ENCODE data around the gene TRIM33.
A peak's percentile ranks its signal among the peaks of the same experiment; 100 is the strongest.

TRIM33 gene

DNA sequence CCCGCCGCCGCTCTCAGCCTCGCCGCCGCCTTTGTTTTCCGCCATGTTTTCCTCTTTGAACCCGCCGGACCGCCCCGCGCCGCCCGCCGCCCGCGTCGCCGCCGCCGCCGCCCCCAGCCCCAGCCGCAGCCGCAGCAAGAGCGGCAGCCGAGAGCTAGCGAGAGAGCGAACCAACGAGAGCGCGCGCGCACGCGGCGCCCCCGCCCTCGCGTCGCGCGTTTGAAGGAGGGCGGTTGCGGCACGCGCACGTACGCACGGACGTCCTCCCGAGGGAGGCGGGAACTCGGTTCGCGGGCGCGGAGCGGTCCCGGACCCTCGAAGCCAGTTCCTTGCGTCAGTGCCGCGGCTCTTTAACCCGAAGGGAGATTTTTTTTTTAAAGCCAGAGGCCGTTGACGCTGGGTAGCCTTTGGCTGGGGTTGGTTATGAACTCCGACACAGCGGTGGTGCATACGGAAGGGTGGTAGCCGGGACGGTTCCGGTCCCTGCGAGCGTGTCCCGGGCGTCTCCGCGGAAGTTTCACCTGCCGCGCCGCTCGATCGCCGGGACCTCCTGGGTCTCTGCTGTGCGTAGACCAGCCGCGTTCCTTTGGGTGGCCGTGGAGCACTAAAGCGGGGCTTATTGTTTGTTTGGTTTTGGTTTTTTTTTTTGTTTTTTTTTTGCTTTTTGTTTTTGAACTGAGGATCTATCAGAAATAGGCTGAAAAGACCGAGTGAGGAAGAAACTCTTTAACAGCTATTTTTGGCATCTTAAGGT lies at the start of gene TRIM33:
Gene TRIM33 (minus strand): TSS at position 172 of the 754 bp plus-strand sequence. CDS start 127 bp downstream, at position 45.
- FAIRE-seq (peak; percentile 83), DNase-seq (ENCODE audit: low spot score) (peak; percentile 97)

DNA sequence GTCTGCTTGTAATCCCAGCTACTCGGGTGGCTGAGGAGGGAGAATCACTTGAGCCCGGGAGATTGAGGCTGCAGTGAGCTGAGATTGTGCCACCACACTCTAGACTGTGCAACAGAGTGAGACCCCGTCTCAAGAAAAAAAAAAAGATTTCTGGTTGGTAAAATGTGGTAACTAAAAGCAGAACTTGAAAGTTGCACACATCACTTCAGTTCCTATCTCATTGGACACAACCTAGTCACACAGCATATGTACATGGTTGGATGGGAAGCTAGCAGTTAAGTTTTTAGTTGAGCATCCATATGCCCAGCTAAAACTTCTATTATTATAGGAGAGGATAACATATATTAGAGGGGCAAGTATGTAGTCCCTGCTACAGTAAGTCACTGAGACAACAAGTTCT lies 48.4 kb upstream of the TRIM33 start:
- DNase-seq (ENCODE audit: low spot score) (no peak), FAIRE-seq (no peak)

DNA sequence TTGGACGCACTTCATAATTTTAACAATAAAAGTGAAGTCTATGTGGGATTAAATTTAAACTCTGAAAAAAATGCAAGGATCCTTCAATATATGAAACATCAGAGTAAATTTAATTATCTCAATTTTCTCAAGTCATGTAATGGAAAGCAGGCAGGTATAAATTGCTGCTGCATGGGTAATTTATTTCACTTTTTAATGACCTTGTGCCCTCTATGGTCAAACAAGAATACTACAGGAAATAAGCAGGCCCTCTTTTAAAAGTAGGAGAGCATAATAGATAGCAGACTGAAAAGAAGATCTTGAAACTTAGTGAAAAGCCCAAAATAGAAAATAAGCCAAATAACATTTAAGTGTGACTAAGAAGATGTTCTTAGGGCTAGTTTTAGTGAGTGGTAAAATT lies 47.5 kb upstream of the TRIM33 start:
- FAIRE-seq = no peak
- DNase-seq (ENCODE audit: low spot score) = peak; percentile 16

DNA sequence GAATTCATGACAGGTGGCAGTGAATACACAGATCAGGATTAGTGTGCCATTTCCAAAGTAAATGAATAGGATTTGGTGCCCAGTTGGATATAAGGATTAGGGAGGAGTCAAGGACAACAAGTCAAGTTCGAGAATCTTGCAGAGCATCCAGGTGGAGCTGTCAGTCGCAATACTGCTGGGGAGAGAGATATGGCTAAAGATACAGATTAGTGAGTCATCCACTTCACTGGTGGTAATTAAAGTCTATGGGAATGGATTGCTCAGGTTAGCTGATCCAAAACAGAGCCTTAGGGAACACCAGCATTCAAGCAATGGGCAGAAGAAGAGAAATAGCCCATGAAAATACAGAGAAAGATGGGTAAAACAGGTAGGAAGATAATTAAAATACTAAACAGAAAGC lies 43.6 kb upstream of the TRIM33 start:
- FAIRE-seq (no peak), DNase-seq (ENCODE audit: low spot score) (no peak)

DNA sequence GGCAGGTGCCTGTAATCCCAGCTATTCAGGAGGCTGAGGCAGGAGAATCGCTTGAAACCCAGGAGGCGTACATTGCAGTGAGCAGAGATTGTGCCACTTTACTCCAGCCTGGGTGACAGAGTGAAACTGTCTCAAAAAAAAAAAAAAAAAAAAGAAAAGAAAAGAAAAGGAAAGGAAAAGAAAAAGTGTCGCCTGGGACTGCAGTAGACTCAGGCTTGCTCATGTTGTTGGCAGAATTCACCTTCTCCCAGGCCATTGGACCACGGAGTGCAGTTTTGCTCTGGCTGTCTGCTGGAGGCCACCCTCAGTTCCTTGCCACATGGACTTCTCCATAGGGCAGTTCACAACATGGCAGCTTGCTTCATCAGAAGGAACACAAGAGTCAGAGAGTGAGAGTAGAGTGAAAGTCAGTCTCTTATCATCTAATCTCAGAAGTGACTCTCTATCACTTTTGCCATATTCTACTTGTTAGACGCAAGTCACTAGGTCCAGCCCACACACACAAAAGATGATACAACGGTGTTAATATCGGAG lies 41.2 kb upstream of the TRIM33 start:
- no peak for FAIRE-seq
- no peak for DNase-seq (ENCODE audit: low spot score)

DNA sequence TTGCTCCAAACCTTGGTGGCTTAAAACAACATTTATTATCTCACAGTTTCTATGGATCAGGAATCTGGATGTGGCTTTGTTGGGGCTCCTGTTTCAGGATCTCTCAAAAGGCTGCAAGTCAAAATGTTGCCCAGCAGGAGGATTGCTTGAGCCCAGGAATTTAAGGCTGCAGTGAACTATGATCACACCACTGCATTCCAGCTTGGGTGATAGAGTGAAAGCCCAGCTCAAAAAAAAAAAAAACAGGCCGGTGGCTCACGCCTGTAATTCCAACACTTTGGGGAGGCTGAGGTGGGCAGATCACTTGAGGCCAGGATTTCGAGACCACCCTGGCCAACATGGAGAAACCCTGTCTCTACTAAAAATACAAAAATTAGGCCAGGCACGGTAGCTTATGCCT lies 40.4 kb upstream of the TRIM33 start:
- FAIRE-seq = no peak
- DNase-seq (ENCODE audit: low spot score) = no peak

DNA sequence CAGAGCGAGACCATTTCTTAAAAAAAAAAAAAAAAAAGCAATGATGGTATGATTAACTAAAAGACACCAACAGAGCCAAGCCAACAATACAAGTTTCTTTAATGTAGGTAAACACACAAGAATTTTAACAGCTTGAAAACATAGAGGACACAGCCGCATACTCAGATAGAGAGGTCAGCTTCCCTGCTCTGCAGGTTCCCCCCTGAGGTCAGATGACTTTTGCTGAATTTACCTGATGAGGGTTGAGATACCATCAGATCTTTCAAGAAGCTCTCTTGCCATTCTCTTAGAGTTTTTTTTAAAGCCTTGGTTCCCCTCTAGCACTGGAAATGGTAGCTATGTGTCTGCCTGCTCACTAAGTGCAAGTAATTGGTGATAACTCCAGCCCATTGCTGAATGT lies 39.3 kb upstream of the TRIM33 start:
- FAIRE-seq = no peak

DNA sequence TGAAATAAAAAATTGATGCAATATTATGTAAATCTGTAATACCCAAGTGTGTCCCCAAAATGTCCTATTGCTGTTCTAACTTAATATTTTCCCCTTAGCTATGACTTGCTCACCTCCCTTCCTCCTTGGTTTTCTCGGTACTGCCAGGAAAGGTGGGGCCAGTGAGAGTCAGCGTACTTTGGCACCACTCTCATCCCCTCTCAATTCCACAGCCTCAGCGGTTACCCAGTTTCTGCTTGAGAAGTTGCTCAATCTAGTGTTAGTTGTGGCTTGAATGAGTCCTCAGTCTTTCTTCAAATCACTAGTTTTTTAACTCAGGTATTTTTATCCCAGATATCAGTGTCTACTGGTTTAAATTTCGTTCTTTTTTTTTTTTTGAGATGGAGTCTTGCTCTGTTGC lies 38.1 kb upstream of the TRIM33 start:
- DNase-seq (ENCODE audit: low spot score) (no peak), FAIRE-seq (no peak)

More for the DNA sequence above, 39.3 kb upstream of the TRIM33 start:
- no peak for DNase-seq (ENCODE audit: low spot score)

DNA sequence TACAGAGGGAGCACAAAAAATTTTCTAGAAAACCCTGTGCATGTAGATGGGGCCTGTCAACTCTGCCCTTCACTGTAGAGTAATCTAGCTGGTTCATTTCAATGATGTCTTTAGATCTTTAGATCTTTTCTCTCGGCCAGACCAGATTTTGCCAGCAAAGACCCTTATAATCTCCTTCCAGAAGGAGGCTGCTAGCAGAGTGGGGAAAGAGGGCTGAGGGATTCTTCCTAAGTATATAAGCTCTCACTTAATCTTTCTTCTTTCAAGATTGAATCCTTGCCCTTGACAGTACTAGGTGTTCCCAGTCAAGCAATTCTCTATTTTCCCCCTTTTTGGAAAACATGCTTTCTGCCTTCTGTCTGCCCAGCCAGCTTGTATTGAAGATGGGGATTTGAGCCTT lies 36.1 kb upstream of the TRIM33 start:
- FAIRE-seq (no peak), DNase-seq (ENCODE audit: low spot score) (no peak)

DNA sequence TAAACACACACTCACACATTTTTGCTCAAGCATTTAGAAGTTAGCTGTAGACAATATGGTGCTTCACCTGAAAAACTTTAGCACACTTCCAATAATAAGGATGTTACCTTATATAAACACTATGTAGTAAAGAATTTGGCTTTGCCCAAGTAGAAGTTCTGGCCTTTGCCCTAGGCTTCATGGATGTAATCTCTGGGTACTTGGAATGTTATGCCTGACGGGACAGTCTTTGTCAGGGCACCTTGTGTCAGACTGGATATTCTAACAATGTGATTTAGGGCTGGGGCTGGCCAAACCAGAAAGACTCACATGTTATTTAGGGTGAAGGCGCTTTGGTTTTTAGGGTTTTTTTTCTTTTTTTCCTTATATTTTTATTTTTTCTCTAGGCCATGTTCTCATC lies 34.8 kb upstream of the TRIM33 start:
- DNase-seq (ENCODE audit: low spot score) (no peak), FAIRE-seq (no peak)

DNA sequence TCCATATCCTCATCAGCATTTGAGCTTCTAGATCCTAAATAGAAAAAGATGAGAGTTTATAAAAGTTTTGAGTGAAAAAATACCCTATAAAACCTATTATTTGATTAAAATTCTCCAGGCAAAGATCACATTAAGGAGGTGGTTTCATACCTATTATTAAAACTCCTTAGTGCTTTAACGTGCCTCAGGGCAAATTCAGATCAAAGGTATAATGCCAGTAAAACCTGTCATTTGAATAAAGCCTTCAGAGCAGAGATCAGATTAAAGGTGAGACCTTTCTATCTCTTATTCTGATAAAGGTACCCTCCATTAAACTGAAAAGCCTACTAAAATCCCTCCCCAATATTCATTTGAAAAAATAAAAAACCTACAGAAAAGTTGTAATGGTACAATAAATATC lies 34.3 kb upstream of the TRIM33 start:
- DNase-seq (ENCODE audit: low spot score) (no peak), FAIRE-seq (no peak)

DNA sequence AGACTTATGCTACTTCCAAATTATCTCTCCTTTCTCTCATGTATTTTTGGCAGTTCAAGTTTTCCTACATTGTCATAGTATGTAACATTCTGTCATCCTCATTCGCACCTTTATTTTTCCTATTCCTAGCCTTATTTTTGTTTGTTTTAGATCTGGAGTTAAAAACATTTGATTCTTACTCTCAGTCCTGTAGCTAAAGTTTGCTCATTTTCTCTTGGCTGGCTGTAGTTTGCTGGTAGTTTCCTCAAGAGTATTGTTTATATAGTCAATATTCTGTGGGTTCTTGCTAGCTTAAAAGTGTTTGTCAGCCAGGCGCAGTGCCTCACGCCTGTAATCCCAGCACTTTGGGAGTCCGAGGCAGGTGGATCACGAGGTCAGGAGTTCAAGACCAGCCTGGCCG lies 29.8 kb upstream of the TRIM33 start:
- FAIRE-seq = no peak
- DNase-seq (ENCODE audit: low spot score) = no peak

DNA sequence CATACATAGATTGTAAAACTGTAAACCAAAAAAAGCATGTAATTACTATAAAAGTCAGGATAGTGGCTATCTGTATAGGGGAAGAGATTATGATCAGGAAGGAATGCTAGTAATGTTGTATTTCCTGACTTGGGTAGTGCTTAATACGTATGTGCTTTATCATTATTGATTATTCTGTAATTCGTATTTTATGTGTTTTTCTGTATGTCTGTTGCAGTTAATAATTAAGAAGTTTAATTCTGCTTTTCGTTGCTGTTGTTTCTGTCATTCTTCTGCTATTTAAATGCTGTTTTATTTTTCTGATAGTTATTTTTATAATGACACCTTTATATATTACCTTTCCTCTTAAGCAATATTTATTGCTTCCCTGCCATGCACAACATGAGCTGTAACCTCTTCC lies 29.3 kb upstream of the TRIM33 start:
- DNase-seq (ENCODE audit: low spot score) (no peak), FAIRE-seq (no peak)

DNA sequence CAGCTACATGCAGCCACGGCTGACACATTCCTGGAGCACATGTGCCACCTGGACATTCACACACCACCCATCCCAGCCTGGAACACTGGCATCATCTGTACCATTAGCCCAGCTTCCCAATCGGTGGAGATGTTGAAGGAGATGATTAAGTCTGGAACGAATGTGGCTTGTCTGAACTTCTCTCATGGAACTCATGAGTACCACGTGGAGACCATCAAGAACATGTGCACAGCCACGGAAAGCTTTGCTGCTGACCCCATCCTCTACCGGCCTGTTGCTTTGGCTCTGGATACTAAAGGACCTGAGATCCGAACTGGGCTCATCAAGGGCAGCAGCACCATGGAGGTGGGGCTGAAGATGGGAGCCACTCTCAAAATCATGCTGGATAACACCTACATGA lies 25.0 kb upstream of the TRIM33 start:
- DNase-seq (ENCODE audit: low spot score) (no peak), FAIRE-seq (no peak)

DNA sequence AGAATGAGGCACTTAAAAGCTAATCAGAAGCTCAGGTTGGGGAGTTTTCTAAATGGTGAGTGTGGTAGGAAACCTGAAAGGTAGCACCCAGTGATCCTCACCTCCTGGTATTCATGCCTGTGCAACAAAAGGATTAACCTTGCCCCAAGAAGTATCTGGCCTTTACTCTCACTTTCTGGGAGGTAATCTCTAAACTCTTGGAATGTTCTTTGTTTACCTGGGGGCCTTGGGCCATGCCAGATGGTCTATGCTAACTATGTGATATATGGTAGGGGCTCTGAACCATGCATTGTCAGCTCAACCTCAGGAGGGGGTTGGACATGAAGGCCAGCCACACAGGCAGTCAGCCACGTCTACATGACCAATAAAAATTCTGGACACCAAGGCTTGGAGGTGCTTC lies 24.4 kb upstream of the TRIM33 start:
- FAIRE-seq (no peak), DNase-seq (ENCODE audit: low spot score) (no peak)

DNA sequence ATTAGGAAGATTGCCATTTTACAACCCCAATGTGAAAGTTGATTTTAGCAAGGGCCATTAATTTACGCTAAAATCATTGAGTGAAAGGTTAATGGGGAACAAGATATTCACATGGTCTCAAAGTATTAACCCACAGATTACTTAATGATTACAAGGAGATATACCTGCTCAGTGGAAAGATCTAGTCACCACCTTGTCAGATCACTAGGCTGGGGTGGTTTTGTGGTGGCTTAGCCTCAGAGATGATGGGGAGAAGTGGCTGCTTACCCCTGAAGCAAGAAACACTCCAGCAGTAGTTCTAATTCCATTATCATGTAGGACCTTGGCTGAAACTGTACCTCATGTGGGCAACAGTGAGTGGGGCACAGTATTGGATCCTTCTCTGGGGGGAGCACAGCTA lies 20.1 kb upstream of the TRIM33 start:
- no peak for FAIRE-seq

DNA sequence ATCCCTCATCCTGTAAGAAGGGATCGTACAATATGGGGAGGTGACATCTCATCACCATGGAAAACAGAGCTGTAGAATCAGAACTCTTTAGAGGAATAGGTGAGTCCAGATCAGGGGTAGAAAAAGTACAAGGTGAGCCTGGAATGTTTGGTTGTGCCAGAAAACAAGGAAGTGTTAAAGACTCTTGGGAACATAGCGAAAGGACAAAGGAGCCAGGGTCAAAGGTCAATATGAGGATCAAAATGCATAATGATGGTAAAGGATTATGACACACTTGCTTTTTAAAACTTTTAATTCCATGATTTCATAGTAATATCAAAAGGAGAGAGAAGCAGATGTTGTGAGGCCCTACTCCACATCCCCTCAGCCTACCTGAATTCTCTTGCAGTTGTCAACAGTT lies 19.2 kb upstream of the TRIM33 start:
- no peak for FAIRE-seq

More for the DNA sequence above, 20.1 kb upstream of the TRIM33 start:
- no peak for DNase-seq (ENCODE audit: low spot score)

DNA sequence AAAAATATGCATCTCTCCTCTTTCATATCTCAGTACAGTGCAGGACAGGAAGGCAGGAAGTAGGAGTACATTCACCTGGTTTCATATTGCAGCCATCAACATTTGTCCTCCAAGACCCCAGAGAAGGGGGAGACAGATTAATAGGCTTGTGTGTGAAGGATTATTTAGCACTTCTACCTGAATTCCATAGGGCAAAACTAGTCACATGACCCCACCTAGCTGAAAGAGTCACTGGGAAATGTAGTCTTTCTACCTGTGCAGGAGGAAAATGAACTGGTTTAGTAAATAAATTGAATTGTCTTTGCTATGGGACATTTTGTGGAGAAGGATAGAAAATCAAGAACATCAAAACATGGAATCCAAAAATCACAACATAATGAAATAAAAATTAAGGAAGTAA lies 13.9 kb upstream of the TRIM33 start:
- DNase-seq (ENCODE audit: low spot score) (no peak), FAIRE-seq (no peak)

More for the DNA sequence above, 19.2 kb upstream of the TRIM33 start:
- DNase-seq (ENCODE audit: low spot score) = no peak

DNA sequence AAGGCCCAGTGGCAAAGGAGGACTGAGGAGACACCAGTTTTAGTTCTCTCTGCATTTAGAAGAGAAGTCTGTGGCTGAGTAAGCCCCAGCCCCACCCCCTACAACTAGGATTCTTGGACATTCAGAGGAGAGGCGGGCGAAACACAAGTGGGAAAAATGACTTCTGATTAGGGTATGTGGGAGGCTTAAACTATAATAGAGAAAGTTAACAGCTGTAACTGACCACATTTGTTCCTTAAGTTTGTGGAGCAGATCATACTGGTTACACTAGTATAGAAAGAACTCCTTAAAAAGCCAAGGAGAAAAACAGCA lies 11.2 kb upstream of the TRIM33 start:
- no peak for DNase-seq (ENCODE audit: low spot score)
- FAIRE-seq = no peak

DNA sequence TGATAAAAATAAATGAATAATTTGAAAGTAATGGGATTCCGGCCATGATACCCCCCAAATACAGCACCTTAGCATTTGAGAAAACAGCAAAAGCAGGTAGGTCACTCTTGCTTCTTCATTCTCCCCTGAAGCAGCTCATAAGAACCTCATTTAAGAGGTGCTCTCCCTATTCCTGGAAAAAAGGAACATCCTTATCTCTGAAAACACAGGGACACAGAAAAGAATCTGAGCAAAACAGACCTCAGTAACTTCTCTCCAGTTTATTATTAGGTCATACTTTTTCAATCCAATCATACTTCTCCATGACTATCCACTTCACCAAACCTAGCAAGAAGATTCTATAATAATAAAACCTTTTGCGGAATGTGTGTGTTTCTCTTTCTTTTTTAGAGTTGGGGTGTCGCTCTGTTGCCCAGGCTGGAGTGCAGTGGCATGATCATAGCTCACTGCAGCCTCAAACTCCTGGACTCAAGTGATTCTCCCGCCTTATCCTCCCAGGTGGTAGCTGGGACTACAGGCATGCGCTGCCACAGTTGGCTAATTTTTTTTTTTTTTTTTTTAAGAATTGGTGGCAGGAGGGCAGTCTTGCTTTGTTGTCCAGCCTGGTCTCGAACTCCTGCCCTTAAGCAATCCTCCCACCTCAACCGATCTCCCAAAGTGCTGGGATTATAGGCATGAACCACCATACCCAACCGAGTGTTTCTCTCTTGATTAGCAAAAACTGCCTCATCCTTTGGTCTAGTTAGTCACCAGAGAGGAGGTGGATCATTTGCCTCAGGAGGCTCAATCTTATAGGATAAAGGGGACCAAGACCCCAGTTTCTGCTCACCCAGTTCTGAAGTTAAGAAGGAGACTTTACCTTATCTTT lies 10.6 kb upstream of the TRIM33 start:
- FAIRE-seq (no peak), DNase-seq (ENCODE audit: low spot score) (no peak)

DNA sequence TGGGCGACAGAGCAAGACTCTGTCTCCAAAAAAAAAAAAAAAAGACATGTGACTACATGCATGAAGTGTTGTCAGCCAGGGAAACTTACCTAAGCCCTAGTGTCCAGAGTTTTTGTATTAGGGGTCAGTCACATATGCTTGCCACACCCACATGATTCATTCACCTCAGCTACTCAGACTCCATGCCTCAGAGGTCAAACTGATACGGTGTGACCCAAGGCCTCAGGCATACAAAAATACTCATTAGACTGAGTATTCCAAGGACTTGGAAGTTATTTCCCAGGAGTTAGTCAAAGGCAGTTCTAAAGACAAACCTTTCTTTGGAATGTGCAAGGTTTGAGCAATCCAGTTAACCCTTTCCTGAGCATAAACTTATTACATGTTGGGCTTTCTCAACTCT lies 6.3 kb upstream of the TRIM33 start:
- DNase-seq (ENCODE audit: low spot score) (no peak), FAIRE-seq (no peak)

DNA sequence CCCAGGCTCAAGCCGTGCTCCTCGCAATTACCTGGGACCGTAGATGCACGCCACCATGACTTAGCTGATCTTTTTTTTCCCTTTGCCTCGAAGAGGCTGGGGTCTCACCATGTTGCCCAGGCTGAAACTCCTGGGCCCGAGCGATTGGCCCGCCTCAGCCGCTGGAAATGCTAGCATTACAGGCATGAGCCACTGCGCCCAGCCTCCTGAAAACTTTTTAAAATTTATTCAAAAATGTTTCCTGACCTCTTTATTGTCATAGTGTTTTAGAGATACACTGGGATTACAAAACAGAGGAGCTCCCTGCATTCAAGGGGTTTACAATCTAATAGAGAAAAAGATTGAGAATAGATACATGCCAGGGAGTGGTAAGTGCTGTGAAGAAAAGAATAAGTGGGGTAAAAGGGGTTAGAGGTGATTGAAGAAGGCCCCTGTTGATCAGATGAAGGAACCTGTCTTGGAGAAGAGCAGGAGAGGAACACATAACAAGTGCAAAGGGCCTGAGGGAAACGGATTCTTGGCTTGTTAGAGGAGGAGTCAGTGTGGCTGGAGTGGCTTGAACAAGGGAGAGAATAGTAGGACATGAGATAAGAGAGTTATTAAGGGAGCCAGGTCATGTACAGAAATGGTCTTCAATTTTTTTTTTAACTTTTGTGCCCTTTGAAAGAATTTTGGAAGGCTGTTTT lies 1.7 kb upstream of the TRIM33 start:
- no peak for DNase-seq (ENCODE audit: low spot score)

More for the DNA sequence above, 1.7 kb upstream of the TRIM33 start:
- FAIRE-seq = no peak

Measured in urothelium cell line (cell line).